Sigmoid colon (tissue), 7 donors: ENCODE results near the gene ADARB2. TPM values are rescaled to one million over a fixed set of nuclear protein-coding genes. Genes with fewer than 3 reads are reported as not detected.

Source experiments
- DNase-seq: peaks from one replicate; pipeline ENCODE4 v3.0.0-alpha.2; 2019
- H3K27ac ChIP-seq, 4 donors: fragments of 200-600 bp; sonication (generic); one replicate each; pipeline ENCODE4 v1.5.1; 2016 to 2019; ENCODE audit warnings: mild to moderate bottlenecking in 1 of 4
- H3K27me3 ChIP-seq, 3 donors: fragments of 200-600 bp; sonication (generic); one replicate each; pipeline ENCODE4 v1.5.1; 2019; ENCODE audit warnings: mild to moderate bottlenecking in 1 of 3
- H3K36me3 ChIP-seq, 4 donors: fragments of 200-600 bp; sonication (generic); one replicate each; pipeline ENCODE4 v1.5.1; 2016 to 2019
- H3K4me1 ChIP-seq, 4 donors: fragments of 200-600 bp; sonication (generic); one replicate each; pipeline ENCODE4 v1.5.1; 2017 to 2019
- H3K4me3 ChIP-seq, 4 donors: fragments of 200-600 bp; sonication (generic); one replicate each; pipeline ENCODE4 v1.5.1; 2017 to 2019; ENCODE audit warnings: mild to moderate bottlenecking in 2 of 4, moderate library complexity in 1 of 4
- H3K9me3 ChIP-seq, 4 donors: fragments of 200-600 bp in 3 of 4; sonication (generic) in 3 of 4; one replicate each; pipeline versions ENCODE4 v1.5.1 to v1.6.1; 2013 to 2019
- EP300 ChIP-seq, 4 donors: sonication (generic); formaldehyde crosslinking; IDR thresholded peaks; one replicate each; pipeline ENCODE4 v1.6.1; 2017; ENCODE audit warnings: antibody characterized with exemption in 4 of 4
- POLR2A ChIP-seq, 2 donors: fragments of 450-650 bp; IDR thresholded peaks; one replicate each; pipeline ENCODE4 v1.6.1; 2016; ENCODE audit warnings: antibody characterized with exemption in 2 of 2, mild to moderate bottlenecking in 2 of 2, moderate library complexity in 2 of 2
- POLR2AphosphoS5 ChIP-seq, 4 donors: sonication (generic); formaldehyde crosslinking; IDR thresholded peaks; one replicate each; pipeline ENCODE4 v1.6.1; 2017; ENCODE audit warnings: antibody characterized with exemption in 4 of 4
- WGBS, 2 donors: extraction: QIAGEN DNeasy Blood & Tissue Kit; methylation state at CpG; one replicate each; pipeline ENCODE4 v1.1.7; 2013; 5-methylcytosine and 5-hydroxymethylcytosine counted together
- intact Hi-C: fragments of 100-400 bp; cut with DNase I; formaldehyde crosslinking; loops from one replicate; pipeline ENCODE4 v1.15.1; 2023
- polyA plus RNA-seq, 3 donors: library from polyadenylated mRNA; stranded (reverse); fragments of 200-250 nt; gene quantifications; one replicate each; pipeline ENCODE4 v1.2.3, GENCODE V29; 2013
- total RNA-seq, 4 donors: library from RNA; depleted of rRNA; stranded (reverse); fragments of >200 nt; gene quantifications; one replicate each; pipeline ENCODE4 v1.1.0, GENCODE V29; 2016
- TF ChIP-seq, protein P1 (sequence below), 4 experiments: fragments of 450-650 bp in 3 of 4; fragments of 200-600 bp in 1 of 4; IDR thresholded peaks; one replicate each; pipeline ENCODE4 v1.5.1; 2016 to 2019; ENCODE audit warnings: antibody characterized with exemption in 4 of 4, mild to moderate bottlenecking in 3 of 4, moderate library complexity in 2 of 4
- donor health status: healthy with polysubstance abuse.
- donor health status: Bipolar disorder and iron deficiency.
- donor health status: healthy.

ADARB2 gene
- total and polyA plus RNA-seq, 7 donors = 0.60 to 5.9 (median 3.5) TPM; not detected in 1

DNA sequence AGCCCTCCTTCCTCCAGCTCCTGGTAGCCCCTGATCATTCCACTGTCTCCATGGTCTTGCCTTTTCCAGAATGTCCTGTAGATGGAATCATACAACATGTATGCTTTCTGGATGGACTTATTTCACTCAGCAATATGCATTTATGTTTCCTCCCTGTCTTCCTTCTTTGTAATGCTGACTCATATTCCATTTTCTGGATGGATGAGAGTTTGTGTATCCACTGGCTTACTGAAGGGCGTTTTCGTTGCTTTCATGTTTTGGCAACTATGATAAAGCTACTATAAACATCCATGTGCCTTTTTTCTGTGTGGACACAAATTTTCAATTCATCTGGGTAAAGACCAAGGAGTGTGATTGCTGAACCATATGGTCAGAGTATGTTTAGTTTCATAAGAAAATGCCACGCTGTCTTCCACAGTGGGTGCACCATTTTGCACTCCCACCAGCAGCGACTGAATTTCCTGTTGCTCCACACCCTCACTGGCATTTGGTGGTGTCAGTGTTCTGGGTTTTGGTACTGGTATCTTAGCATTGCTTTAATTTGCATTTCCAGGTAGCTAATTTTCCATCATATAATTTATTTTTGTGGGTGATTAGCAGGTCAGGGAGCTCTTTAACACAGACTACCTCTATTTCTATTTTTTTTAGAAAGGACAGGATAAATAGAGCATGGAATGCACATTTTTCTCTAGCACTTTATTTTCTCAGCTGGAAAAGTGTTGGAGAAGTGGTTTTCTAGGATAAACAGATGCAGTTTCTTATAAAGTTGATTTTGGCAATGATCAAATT is 429.0 kb downstream of the ADARB2 start:
- Histone ChIP-seq H3K27ac (no peak overlapping the region), H3K27me3 (no peaks in the 10 kb centered on the region)
- DNase-seq = no peak

DNA sequence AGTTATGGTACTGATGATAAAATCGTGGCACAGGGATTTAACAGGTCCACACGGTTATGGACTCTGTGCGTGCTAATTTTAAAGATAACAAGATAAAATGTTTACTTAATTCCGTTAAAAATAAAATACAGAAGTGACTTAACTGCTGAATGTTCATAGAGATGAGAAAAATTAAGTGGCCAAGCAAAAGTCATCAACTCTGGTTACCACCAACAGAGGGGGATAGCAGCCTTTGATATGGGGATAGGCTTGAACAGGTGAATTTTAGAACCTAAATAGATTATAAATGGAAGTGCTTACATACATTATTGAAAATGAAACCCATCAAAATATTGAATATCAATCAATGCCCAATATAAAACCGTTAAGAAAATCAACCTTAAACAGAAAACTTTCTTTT is 436.2 kb downstream of the ADARB2 start:
- intact Hi-C loops = no loop called here
- Histone ChIP-seq H3K27me3 (peaks cover 0 to 2% (median 0%) of the 10 kb centered on the region in 3 donors), H3K9me3 (no peaks in the 10 kb centered on the region), H3K4me1 (no peaks in the 10 kb centered on the region), H3K27ac (no peak overlapping the region), H3K4me3 (no peak overlapping the region), H3K36me3 (no peaks in the 10 kb centered on the region)
- WGBS, 2 donors = 39 to 68% methylated on average over 5 of the region's 5 CpGs
- TF ChIP-seq POLR2A (IDR thresholded peaks at IDR 0.05) = no peak
- no peak for TF ChIP-seq POLR2AphosphoS5 (IDR thresholded peaks at IDR 0.05)
- TF ChIP-seq, protein P1, sequence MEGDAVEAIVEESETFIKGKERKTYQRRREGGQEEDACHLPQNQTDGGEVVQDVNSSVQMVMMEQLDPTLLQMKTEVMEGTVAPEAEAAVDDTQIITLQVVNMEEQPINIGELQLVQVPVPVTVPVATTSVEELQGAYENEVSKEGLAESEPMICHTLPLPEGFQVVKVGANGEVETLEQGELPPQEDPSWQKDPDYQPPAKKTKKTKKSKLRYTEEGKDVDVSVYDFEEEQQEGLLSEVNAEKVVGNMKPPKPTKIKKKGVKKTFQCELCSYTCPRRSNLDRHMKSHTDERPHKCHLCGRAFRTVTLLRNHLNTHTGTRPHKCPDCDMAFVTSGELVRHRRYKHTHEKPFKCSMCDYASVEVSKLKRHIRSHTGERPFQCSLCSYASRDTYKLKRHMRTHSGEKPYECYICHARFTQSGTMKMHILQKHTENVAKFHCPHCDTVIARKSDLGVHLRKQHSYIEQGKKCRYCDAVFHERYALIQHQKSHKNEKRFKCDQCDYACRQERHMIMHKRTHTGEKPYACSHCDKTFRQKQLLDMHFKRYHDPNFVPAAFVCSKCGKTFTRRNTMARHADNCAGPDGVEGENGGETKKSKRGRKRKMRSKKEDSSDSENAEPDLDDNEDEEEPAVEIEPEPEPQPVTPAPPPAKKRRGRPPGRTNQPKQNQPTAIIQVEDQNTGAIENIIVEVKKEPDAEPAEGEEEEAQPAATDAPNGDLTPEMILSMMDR (IDR thresholded peaks at IDR 0.05) = no peak
- TF ChIP-seq EP300 (IDR thresholded peaks at IDR 0.05) = no peak
- DNase-seq = no peak

More for the DNA sequence above, 429.0 kb downstream of the ADARB2 start:
- intact Hi-C loops = no loop called here
- 56 to 64% methylated on average over 4 of the region's 4 CpGs for WGBS, 2 donors
- Histone ChIP-seq H3K36me3 (no peaks in the 10 kb centered on the region), H3K4me1 (no peaks in the 10 kb centered on the region), H3K4me3 (no peak overlapping the region), H3K9me3 (no peaks in the 10 kb centered on the region)
- TF ChIP-seq EP300 (IDR thresholded peaks at IDR 0.05) (no peak), POLR2AphosphoS5 (IDR thresholded peaks at IDR 0.05) (no peak), POLR2A (IDR thresholded peaks at IDR 0.05) (no peak)
- TF ChIP-seq, protein P1 (IDR thresholded peaks at IDR 0.05) = no peak

DNA sequence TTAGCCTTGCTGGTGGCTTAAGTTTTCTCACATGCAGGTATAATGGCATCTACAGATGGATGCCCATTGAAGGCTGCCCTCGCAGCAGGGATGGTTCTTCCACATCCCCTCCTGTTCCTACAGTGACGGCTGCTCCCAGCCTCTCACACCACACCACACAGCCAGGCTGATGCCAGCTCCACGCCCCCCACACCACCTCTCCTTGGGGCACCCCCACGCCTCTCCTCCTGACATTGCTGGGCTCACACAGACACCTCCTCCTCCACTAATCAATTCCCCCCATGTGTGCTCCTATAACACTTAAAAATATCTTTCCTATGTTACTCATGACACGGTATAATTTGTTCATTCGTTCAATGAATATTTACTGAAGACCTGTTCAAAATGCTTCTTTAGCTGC is 437.1 kb downstream of the ADARB2 start:
- Histone ChIP-seq H3K36me3 (no peaks in the 10 kb centered on the region), H3K4me3 (no peak overlapping the region), H3K27me3 (peaks cover 0 to 2% (median 0%) of the 10 kb centered on the region in 3 donors), H3K9me3 (no peaks in the 10 kb centered on the region), H3K27ac (no peak overlapping the region), H3K4me1 (no peaks in the 10 kb centered on the region)
- 79 to 83% methylated on average over 6 of the region's 6 CpGs for WGBS, 2 donors
- no peak for DNase-seq
- TF ChIP-seq POLR2A (IDR thresholded peaks at IDR 0.05) (no peak), EP300 (IDR thresholded peaks at IDR 0.05) (no peak), POLR2AphosphoS5 (IDR thresholded peaks at IDR 0.05) (no peak)
- TF ChIP-seq, protein P1 (IDR thresholded peaks at IDR 0.05) = no peak
- intact Hi-C loops = no loop called here

DNA sequence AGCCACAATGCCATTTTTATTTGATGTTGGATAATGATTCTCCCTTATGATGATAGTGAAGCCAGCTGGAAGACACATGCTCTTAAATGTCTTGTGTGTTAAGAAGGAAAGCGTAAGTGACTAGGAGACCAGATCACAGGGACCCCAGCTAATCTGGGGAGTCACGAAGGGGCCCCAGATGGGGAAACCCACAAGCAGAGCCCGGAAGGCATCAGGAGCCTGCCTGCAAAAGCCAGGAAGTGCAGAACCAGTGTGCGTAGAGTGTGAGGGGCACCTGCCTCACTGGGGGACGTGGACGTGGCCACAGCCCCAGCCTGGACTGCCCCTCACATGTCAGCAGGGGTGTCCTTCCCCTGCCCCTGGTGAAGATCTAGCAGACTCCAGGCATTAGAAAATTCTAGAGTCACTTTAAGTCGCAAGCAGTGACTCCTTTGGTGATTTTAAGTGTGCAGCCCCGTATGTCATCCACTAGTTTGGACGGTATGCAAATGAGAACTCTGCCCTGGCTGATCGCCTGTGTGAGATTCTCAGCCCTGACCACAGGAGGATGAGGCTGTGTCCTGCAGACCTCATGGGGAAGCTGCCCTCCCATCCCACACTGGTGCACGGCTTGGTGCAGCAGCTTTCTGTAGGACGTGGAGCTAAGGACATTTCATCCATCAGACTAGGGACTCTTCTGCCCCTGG is 438.1 kb downstream of the ADARB2 start:
- TF ChIP-seq, protein P1 (IDR thresholded peaks at IDR 0.05) = no peak
- TF ChIP-seq EP300 (IDR thresholded peaks at IDR 0.05) (no peak), POLR2A (IDR thresholded peaks at IDR 0.05) (no peak), POLR2AphosphoS5 (IDR thresholded peaks at IDR 0.05) (no peak)
- Histone ChIP-seq H3K27me3 (peaks cover 0 to 2% (median 0%) of the 10 kb centered on the region in 3 donors), H3K4me3 (no peak overlapping the region), H3K36me3 (no peaks in the 10 kb centered on the region), H3K4me1 (no peaks in the 10 kb centered on the region), H3K27ac (no peak overlapping the region), H3K9me3 (no peaks in the 10 kb centered on the region)
- DNase-seq = no peak
- 53 to 71% methylated on average over 12 of the region's 12 CpGs for WGBS, 2 donors
- intact Hi-C loops = no loop called here
